ENCODE results near the gene GGT6. TPM values are rescaled to one million over a fixed set of nuclear protein-coding genes. Genes with fewer than 3 reads are reported as not detected.

The GGT6 gene
- polyA plus RNA-seq, 2 donors: 49.5 to 72.3 TPM

DNA sequence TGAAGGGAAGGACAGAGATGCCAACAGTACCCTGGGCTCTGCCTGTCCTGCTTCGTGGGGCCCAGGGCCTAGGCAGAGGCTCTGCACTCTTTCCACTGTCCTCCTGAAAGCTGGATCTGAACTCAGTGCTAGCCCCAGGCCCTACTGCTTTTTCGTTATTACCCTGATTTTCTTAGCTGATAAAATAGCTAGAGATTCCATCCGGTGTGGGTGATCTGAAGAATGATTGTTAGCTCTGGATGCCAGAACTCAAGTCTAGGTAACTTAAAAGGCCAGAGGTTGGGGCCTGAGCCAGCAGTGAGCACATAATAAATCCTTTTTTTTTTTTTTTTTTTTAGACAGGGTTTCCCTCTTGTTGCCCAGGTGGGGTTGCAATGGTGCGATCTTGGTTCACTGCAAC, 3.4 kb downstream of the GGT6 start:
- Histone ChIP-seq H3K4me1 (ENCODE audit: control insufficient read depth in 2 of 2, insufficient read depth in 2 of 2, low read length in 1 of 2) (peaks cover 10 to 29% of the 10 kb centered on the region in 2 donors), H3K27me3 (ENCODE audit: control insufficient read depth in 1 of 2, insufficient read depth in 2 of 2, low read length in 2 of 2) (no peaks in the 10 kb centered on the region), H3K9me3 (ENCODE audit: control insufficient read depth in 2 of 2, insufficient read depth in 1 of 2, low read depth in 1 of 2, low read length in 1 of 2) (no peaks in the 10 kb centered on the region), H3K4me3 (ENCODE audit: low read depth in 1 of 2, low read length in 2 of 2) (no peak overlapping the region), H3K36me3 (ENCODE audit: control insufficient read depth in 2 of 2, insufficient read depth in 2 of 2, low read length in 1 of 2) (peaks cover 7 to 26% of the 10 kb centered on the region in 2 donors), H3K27ac (ENCODE audit: low read depth in 2 of 2, low read length in 1 of 2) (no peak overlapping the region)
- 83 to 85% methylated on average over 4 of the region's 4 CpGs for WGBS, 2 donors

DNA sequence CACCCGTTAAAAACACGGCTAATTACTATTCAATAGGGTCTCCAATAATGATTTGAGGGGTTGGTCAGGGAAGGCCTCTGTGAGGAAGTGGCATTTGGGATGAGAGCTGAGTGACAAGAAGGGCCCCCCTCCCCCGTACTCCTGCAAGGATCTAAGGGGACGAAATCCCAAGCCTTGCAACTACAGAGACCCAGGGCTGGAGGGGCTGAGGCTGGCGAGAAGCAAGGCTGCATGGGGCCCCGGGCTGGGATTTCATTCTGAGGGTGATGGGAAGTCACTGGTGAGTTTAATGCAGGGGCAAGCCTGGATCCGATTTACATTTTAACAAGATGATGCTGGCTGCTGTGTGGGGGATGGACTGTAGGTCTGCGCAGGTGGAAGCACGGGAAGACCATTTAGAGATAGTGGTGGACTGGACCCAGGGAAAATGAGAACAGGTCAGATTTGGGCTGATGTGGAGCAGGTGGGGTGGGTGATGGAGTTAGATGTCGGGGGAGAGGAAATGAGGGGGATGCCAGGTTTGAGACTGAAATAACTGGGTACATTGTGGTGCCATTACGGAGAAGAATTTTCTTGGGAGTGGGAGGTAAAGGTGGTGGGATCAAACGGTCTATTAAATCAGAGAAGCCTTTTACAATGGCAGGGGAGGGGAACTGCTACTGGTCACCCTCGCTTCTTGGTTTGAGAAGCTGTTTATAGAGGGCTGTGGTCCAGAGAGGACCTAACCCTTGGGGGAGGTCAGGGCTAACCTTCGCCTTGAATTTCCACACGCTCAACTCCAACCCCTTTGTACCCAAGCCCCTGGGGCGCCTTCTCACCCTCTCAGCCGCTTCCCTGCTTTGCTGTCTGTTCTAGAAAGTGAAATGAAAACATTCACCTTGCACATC, 4.3 kb downstream of the GGT6 start:
- 66 to 67% methylated on average over 17 of the region's 17 CpGs for WGBS, 2 donors
- H3K36me3 ChIP-seq (ENCODE audit: control insufficient read depth in 2 of 2, insufficient read depth in 2 of 2, low read length in 1 of 2): peaks cover 11 to 32% of the 10 kb centered on the region in 2 donors
- no peaks in the 10 kb centered on the region for H3K27me3 ChIP-seq (ENCODE audit: control insufficient read depth in 1 of 2, insufficient read depth in 2 of 2, low read length in 2 of 2)
- H3K27ac ChIP-seq (ENCODE audit: low read depth in 2 of 2, low read length in 1 of 2): peak overlapping the region in 1 of 2 donors; percentile 85
- peaks cover 10 to 29% of the 10 kb centered on the region in 2 donors for H3K4me1 ChIP-seq (ENCODE audit: control insufficient read depth in 2 of 2, insufficient read depth in 2 of 2, low read length in 1 of 2)
- H3K4me3 ChIP-seq (ENCODE audit: low read depth in 1 of 2, low read length in 2 of 2): peak overlapping the region; percentile 78 to 87
- H3K9me3 ChIP-seq (ENCODE audit: control insufficient read depth in 2 of 2, insufficient read depth in 1 of 2, low read depth in 1 of 2, low read length in 1 of 2): no peaks in the 10 kb centered on the region

DNA sequence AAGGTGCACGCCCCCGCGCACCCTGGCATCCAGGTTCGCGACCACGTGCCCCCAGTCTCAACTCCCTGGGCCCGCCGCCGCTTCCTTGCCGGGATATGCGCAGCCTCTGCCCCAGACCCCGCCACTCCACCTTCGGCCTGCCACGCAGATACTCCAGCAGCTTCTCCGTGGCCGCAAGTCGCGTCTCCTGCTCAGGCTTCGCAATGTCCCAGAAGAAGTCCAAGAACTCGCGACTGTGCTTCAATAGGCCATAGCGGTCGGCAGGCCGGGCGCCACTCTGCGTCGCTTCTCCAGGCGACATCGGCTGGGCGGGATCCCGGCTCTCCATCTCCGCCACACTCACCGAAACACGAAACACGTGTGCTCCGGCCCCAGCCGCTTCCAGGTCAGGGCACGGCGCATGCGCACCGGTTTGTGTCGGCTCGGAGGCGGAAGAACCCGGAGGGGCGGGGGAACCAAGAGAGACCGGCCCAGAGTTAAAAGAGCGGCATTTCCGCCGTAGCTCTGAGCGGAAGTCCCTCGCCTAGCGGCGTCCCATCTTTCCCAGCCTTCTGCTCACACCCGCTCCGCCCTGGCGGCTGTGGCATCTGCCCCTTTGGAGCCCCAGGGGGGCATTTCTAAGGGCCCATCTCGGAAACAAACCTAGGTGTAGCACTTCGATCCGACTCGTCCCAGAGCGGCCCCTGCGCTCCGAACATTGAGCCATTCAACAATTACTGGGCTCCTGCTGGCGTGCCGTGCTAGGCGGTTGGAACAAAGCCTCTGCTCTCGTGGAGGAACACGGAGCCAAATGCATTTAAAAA, 5.2 kb downstream of the GGT6 start, which contains the start of gene MYBBP1A:
Gene MYBBP1A, minus strand, starts transcription at position 388 of the 803 bp plus-strand sequence. Its CDS starts 60 bp downstream, at position 328.
- peak within 1 kb of the TSS; percentile 80 to 85 for H3K27ac ChIP-seq (ENCODE audit: low read depth in 2 of 2, low read length in 1 of 2)
- 1% methylated on average over 69 of the region's 69 CpGs for WGBS, 2 donors
- H3K27me3 ChIP-seq (ENCODE audit: control insufficient read depth in 1 of 2, insufficient read depth in 2 of 2, low read length in 2 of 2): no peaks in the 10 kb centered on the region
- peak within 1 kb of the TSS; percentile 78 to 87 for H3K4me3 ChIP-seq (ENCODE audit: low read depth in 1 of 2, low read length in 2 of 2)
- no peaks in the 10 kb centered on the region for H3K9me3 ChIP-seq (ENCODE audit: control insufficient read depth in 2 of 2, insufficient read depth in 1 of 2, low read depth in 1 of 2, low read length in 1 of 2)
- peaks cover 14 to 42% of the 10 kb centered on the region in 2 donors for H3K36me3 ChIP-seq (ENCODE audit: control insufficient read depth in 2 of 2, insufficient read depth in 2 of 2, low read length in 1 of 2)
- H3K4me1 ChIP-seq (ENCODE audit: control insufficient read depth in 2 of 2, insufficient read depth in 2 of 2, low read length in 1 of 2): peaks cover 7 to 23% of the 10 kb centered on the region in 2 donors

DNA sequence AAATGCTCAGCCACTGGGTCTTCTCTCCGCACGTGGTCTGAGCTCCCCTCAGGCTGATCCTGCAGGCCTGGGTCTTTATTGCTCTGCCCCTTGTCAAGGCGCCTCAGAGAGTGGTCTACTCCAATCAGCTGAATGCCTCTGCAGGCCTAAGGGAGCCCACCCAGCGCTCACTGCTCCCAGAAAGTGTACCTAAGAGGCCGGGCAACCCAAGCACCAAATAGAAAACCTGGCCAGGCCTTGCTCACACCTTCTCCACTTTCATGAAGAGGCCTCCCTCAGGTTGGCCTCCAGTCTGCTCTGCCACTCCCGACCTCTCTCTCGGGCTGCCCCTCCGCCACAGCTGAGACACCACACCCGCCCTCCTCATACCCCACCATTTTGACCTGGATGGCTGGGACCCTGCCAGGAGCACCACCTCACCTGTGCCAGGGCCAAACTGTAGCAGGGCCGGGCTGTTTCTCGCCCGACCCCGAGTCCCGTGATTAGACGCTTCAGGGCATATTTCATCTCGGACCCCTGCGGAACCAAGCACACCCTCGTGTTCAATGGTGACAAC, 5.9 kb downstream of the GGT6 start:
- WGBS, 2 donors: 14% methylated on average over 18 of the region's 18 CpGs
- peak overlapping the region in 1 of 2 donors; percentile 59 for H3K27ac ChIP-seq (ENCODE audit: low read depth in 2 of 2, low read length in 1 of 2)
- no peaks in the 10 kb centered on the region for H3K9me3 ChIP-seq (ENCODE audit: control insufficient read depth in 2 of 2, insufficient read depth in 1 of 2, low read depth in 1 of 2, low read length in 1 of 2)
- H3K4me1 ChIP-seq (ENCODE audit: control insufficient read depth in 2 of 2, insufficient read depth in 2 of 2, low read length in 1 of 2): peaks cover 7 to 23% of the 10 kb centered on the region in 2 donors
- peaks cover 18 to 47% of the 10 kb centered on the region in 2 donors for H3K36me3 ChIP-seq (ENCODE audit: control insufficient read depth in 2 of 2, insufficient read depth in 2 of 2, low read length in 1 of 2)
- H3K27me3 ChIP-seq (ENCODE audit: control insufficient read depth in 1 of 2, insufficient read depth in 2 of 2, low read length in 2 of 2): no peaks in the 10 kb centered on the region
- H3K4me3 ChIP-seq (ENCODE audit: low read depth in 1 of 2, low read length in 2 of 2): peak overlapping the region; percentile 78 to 87

DNA sequence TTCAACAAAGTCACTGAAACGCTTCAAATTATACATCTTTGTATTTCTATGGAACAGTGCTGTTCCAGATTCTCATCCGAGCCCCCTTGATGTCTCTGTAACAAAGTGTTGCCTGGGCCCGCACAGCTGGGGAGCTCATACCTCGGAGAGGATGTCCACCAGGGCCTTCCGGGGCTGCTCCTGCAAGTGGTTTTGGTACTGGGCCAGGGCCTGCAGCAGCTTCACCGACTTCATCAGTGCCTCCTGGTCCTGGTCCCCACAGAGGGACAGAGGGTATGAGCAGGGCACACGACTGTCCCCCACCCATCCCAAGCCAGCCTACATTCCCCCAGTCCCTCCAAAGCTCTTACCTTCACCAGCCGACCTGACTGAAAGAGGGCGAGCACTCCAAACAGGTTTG, 6.7 kb downstream of the GGT6 start:
- 69 to 70% methylated on average over 9 of the region's 9 CpGs for WGBS, 2 donors
- Histone ChIP-seq H3K36me3 (ENCODE audit: control insufficient read depth in 2 of 2, insufficient read depth in 2 of 2, low read length in 1 of 2) (peaks cover 22 to 54% of the 10 kb centered on the region in 2 donors), H3K4me1 (ENCODE audit: control insufficient read depth in 2 of 2, insufficient read depth in 2 of 2, low read length in 1 of 2) (peaks cover 7 to 18% of the 10 kb centered on the region in 2 donors), H3K27ac (ENCODE audit: low read depth in 2 of 2, low read length in 1 of 2) (peak overlapping the region in 1 of 2 donors; percentile 6), H3K4me3 (ENCODE audit: low read depth in 1 of 2, low read length in 2 of 2) (peak overlapping the region in 1 of 2 donors; percentile 78), H3K27me3 (ENCODE audit: control insufficient read depth in 1 of 2, insufficient read depth in 2 of 2, low read length in 2 of 2) (no peaks in the 10 kb centered on the region), H3K9me3 (ENCODE audit: control insufficient read depth in 2 of 2, insufficient read depth in 1 of 2, low read depth in 1 of 2, low read length in 1 of 2) (no peaks in the 10 kb centered on the region)

DNA sequence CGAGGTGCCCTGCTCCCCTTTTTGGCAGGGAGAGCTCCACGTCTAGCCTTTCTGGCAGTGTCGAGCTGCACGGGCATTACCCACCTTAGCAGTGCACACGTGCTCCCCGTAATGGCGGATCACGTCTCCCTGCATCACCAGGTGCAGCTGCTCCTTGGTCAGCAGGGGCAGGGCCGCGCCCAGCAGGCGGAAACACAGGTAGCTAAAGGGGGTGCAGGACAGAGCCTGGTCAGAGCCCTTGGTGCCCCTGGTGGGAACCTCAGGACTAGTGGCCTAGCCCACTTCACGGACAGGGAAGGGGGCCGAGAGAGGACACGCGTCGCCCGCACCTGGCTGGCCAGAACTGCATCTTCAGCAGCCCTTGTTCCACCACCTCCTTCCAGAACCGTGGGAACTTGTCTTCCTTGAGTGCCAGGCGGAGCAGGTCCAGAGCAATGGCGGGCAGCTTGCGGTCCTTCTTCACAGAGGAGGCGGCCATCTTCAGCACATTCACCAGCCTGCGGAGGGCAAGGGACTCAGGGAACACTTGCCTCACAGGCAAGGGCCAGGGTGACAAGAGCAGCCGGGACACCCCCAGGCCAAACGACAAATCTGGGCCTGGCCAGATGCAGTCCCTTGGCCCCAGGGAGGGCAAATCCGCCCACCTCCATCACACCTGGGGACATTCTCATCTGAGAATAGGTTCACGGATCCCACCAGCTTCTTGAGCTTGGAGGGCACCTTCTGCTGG, 8.4 kb downstream of the GGT6 start:
- Histone ChIP-seq H3K4me3 (ENCODE audit: low read depth in 1 of 2, low read length in 2 of 2) (no peak overlapping the region), H3K9me3 (ENCODE audit: control insufficient read depth in 2 of 2, insufficient read depth in 1 of 2, low read depth in 1 of 2, low read length in 1 of 2) (no peaks in the 10 kb centered on the region), H3K4me1 (ENCODE audit: control insufficient read depth in 2 of 2, insufficient read depth in 2 of 2, low read length in 1 of 2) (peaks cover 7 to 18% of the 10 kb centered on the region in 2 donors), H3K27ac (ENCODE audit: low read depth in 2 of 2, low read length in 1 of 2) (no peak overlapping the region), H3K36me3 (ENCODE audit: control insufficient read depth in 2 of 2, insufficient read depth in 2 of 2, low read length in 1 of 2) (peaks cover 27 to 59% of the 10 kb centered on the region in 2 donors), H3K27me3 (ENCODE audit: control insufficient read depth in 1 of 2, insufficient read depth in 2 of 2, low read length in 2 of 2) (no peaks in the 10 kb centered on the region)
- 94% methylated on average over 27 of the region's 27 CpGs for WGBS, 2 donors

DNA sequence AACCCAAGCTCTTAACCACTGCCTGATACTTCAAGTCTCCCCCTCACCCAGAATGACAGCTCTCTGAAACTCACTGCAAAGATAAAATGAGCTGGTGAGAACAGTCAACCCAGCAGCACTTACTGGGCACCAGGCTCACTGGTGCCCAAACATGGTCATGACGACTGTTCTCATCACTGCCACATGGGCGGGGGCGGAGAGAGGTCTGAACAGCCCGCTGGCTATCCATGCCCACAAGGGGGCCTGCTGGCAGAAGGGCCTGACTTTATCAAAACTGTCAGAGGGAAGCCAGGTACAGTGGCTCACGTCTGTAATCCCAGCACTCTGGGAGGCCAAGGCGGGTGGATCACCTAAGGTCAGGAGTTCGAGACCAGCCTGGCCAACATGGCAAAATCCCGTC, 9.2 kb downstream of the GGT6 start:
- no peaks in the 10 kb centered on the region for H3K27me3 ChIP-seq (ENCODE audit: control insufficient read depth in 1 of 2, insufficient read depth in 2 of 2, low read length in 2 of 2)
- H3K9me3 ChIP-seq (ENCODE audit: control insufficient read depth in 2 of 2, insufficient read depth in 1 of 2, low read depth in 1 of 2, low read length in 1 of 2): no peaks in the 10 kb centered on the region
- no peak overlapping the region for H3K27ac ChIP-seq (ENCODE audit: low read depth in 2 of 2, low read length in 1 of 2)
- peaks cover 7 to 18% of the 10 kb centered on the region in 2 donors for H3K4me1 ChIP-seq (ENCODE audit: control insufficient read depth in 2 of 2, insufficient read depth in 2 of 2, low read length in 1 of 2)
- H3K4me3 ChIP-seq (ENCODE audit: low read depth in 1 of 2, low read length in 2 of 2): no peak overlapping the region
- H3K36me3 ChIP-seq (ENCODE audit: control insufficient read depth in 2 of 2, insufficient read depth in 2 of 2, low read length in 1 of 2): peaks cover 27 to 59% of the 10 kb centered on the region in 2 donors
- 84 to 88% methylated on average over 8 of the region's 8 CpGs for WGBS, 2 donors

DNA sequence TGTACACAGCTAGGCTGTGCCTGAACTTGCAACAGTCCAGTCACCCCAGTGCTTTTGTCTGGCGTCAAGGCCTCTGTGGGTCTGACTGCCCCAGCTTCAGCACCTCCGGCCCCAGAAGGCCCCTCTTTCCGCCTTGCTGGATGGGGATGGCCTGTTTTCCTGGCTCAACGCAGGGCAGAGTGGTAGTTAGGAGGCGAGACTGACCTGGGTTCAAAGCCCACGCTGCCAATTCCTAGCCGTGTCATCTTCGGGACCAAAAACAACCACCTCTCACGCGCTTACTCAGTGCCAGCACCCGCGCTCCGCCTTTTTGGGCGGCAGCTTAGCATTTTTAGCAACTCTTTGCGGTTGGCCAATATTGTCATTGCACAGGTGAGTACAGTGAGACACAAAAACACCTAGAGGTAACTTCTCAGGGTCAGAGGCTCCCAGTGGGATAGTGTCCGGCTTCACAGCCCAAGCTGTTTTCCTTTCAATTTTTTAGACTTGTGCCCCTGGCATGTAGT, 9.8 kb downstream of the GGT6 start:
- H3K9me3 ChIP-seq (ENCODE audit: control insufficient read depth in 2 of 2, insufficient read depth in 1 of 2, low read depth in 1 of 2, low read length in 1 of 2): no peaks in the 10 kb centered on the region
- H3K27ac ChIP-seq (ENCODE audit: low read depth in 2 of 2, low read length in 1 of 2): no peak overlapping the region
- H3K27me3 ChIP-seq (ENCODE audit: control insufficient read depth in 1 of 2, insufficient read depth in 2 of 2, low read length in 2 of 2): no peaks in the 10 kb centered on the region
- 91 to 95% methylated on average over 16 of the region's 16 CpGs for WGBS, 2 donors
- peaks cover 27 to 59% of the 10 kb centered on the region in 2 donors for H3K36me3 ChIP-seq (ENCODE audit: control insufficient read depth in 2 of 2, insufficient read depth in 2 of 2, low read length in 1 of 2)
- H3K4me1 ChIP-seq (ENCODE audit: control insufficient read depth in 2 of 2, insufficient read depth in 2 of 2, low read length in 1 of 2): peaks cover 7 to 14% of the 10 kb centered on the region in 2 donors
- no peak overlapping the region for H3K4me3 ChIP-seq (ENCODE audit: low read depth in 1 of 2, low read length in 2 of 2)

All from esophagus (tissue), 2 donors.